IPS-11a (cell line): Measurements from ENCODE around the gene COL5A1.

Experiments
- H3K4me3 ChIP-seq: one replicate; pipeline ENCODE4 v1.5.1; 2013; ENCODE audit warnings: low read depth, low read length, control low read depth

The COL5A1 gene

DNA sequence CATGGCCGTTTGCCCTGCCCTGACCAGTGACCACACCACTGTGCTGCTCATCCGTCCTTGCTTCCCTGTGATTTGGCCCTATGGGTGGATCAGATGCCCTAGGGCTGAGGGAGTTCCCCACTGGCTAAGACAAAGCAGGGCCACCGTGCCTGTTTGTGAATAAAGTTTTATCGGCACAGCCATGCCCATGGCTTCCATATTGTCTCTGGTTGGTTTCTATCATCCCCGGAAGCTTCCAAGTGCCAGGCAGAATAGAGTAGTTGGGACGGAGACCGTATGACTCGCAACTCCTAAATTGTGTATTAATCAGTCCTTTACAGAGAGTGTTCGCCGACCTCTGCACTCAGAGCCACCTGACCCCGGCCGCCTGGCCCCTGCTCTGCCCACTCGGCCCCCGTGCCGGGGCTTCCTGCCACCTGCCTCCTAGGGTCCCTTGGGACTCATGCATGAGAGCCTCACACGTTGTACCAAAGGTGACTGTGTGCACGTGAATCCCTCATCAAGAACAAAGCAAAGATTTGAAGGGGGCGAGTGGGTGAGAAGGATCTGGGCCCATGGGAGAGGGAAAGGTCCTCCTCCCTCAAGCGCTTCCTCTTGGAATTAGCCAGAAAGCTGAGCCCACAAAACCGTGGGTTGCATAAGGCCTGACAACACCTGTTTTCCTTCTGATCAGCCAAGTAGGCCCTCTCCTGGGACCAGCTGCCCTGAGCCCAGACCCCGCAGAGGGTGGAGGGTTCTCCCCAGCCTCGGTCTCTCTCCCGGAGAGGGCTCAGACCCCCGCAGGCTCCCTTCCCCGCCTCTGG lies 227.3 kb downstream of the COL5A1 start:
- H3K4me3 ChIP-seq: no peak overlapping the region

GRCh38 chr9:134869554-134870300 lies 228.1 kb downstream of the COL5A1 start:
- H3K4me3 ChIP-seq: no peak overlapping the region

- no peak overlapping the region for H3K4me3 ChIP-seq
Measured at GRCh38 chr9:134870301-134870694, 228.7 kb downstream of the COL5A1 start.

DNA sequence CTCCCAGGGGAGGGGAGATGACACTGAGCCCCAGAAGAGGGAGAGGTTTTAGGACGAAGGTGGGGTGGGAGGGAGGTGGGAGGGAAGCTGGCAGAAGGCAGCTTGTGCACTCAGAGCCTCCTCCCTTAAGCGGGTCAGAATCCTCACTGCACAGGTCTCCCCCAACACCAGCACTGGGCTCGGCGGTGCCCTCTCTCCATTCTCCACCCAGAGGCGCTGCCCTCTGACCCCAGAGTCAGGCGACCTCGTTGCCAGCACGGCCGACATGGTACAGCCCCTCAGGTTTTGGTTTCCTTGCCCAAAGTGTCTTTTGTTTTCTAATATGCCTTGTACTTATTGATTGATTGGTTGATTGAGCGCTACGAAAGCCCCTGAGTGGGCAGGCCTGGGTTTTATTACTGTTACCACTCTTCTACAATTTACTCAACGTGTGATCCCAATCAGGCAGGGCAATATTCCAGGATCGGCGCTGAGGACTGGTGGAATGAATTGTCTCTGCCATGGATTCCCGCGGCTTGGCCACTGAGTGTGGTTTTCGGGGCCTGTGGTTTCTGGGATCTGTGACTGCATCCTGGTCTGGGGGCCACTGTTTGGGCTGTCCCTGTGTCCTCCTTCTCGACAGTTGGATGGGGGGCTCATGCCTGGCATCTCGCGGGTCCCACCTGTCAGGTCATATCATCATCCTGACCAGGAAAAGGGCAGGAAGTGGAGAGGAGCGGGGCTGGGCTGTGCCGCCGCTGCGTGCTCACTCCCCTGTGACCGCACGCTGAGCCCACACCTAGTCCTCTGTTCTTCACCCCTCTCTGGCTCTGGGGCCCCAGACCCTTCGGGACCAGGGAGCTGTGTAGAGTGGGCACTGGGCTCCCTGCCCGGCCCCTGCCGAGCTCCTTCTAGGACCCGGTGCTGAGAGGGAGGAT lies 229.4 kb downstream of the COL5A1 start:
- H3K4me3 ChIP-seq: no peak overlapping the region

DNA sequence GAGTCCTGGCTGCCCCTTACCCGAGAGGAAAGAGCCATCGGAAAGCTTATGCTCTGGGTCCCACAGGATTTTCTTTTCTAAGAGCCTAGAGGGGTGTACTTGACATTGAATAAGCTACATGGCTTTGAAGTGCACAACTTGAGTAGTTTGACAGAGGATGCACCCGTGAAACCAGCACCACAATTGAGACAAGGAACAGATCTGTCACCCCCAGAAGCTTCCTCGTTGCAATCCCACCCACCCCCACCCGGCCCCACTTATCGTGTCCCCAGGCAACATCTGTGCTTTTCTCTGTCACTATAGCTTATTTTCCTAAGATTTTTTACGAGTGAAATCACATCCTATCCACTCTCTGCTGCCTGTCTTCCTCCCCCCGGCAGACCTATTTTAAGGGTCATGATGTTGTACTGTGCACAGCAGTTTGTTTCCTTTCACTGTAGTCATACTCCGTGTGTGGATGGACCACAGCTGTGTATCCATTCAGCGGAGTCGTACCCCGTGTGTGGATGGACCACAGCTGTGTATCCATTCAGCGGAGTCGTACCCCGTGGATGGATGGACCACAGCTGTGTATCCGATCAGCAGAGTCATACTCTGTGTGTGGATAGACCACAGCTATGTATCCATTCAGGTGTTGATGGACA lies 230.2 kb downstream of the COL5A1 start:
- H3K4me3 ChIP-seq: no peak overlapping the region

- no peak overlapping the region for H3K4me3 ChIP-seq
Measured at GRCh38 chr9:134872482-134873231, 231.1 kb downstream of the COL5A1 start.

GRCh38 chr9:134875371-134875770 lies 233.8 kb downstream of the COL5A1 start:
- H3K4me3 ChIP-seq: no peak overlapping the region

DNA sequence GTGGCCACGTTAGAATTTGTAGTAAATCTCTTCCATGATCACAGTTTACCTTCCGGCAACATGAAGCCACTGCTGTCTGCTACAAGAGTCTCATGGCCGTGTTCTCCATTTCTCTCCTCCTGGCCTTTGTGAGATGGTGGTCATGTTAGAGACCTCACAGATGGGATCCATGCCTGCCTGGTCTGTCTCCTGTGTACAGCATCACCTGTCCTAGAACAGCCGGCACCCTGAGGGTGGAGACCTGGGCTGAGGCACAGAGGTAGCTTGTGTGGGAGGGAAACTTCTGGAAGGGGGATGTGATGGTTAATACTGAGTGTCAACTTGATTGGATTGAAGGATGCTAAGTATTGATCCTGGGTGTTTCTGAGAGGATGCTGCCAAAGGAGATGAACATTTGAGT lies 235.9 kb downstream of the COL5A1 start:
- H3K4me3 ChIP-seq: no peak overlapping the region

DNA sequence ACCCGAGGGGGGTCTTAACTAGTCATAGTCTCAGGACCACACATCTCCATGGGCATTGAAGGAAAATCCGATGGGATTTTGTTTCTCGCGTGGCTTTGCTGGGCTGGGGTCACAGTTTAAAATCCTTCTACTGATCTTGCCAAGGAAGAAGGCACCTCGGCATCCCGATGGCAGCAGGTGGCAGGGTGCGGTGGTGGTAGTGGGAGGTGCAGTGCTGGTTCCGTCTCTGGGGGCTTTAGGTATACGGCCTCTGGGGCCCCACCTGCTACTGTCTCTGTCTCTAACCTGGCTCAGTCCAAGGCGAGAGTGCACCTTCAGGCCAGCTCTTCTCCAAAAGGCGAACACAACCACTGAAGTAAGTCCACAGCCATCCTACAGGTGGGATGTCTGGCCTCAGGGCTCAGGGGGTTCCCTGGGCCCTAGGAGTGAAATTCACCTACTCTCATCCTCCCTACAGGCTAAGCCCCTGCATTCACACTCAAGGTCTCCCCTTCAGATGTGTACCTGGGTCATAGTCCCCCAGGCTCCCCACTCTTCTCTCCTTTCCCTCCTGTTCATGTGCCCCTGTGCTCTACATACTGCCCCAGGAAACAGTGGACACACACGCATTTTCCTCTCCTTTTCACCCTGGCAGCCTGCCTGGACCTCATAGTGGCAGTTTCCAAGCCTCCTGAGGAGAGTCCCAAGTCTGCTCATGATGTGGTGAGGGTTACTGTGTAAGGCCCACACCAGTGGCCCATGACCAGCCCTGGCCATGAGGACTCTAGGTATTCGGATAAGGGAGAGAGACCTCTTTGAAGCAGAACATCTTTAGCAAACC lies 238.3 kb downstream of the COL5A1 start:
- H3K4me3 ChIP-seq: no peak overlapping the region

DNA sequence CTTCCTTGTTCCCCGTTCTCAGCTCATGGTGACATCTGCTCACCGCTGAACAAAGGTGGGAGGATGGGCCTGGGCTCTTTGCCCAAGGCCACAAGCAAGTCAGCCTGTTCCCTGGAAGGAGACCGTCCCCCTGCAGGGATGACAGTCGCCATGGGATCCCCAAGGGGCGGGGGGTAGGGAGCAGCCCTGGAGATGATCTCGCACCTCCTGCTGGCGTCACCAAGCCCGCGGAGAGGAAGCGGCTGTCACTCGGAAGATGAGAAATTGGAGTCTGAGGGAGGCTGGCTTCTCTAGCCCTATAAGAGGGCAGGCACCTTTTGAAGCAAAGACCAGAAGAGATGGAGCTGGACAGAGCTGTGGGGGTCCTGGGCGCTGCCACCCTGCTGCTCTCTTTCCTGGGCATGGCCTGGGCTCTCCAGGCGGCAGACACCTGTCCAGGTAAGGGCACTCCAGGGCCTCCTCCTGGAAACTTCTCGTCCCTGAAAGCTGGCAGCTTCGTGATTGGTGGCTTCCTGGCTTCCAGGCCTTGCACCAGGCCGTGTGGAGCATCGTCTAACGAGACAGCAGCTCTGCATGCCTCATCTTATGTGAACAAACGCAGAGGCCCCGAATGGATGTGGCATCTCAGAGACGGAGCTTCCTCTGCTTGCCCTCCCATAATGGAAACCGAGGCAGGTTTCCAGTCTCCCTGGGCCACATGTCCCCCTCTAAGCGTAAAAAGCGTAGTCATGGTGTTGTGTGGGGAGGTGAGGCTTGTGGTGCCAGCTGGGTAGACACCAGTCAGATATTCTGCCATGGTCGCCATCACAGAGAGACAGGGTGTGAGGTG lies 239.1 kb downstream of the COL5A1 start, which contains the start of gene FCN2:
Gene FCN2, plus strand, starts transcription at position 327 of the 829 bp plus-strand sequence. Its CDS starts 12 bp downstream, at position 339.
- H3K4me3 ChIP-seq: no peak within 1 kb of the TSS

GRCh38 chr9:134881313-134881670 lies 239.7 kb downstream of the COL5A1 start:
- no peak overlapping the region for H3K4me3 ChIP-seq

DNA sequence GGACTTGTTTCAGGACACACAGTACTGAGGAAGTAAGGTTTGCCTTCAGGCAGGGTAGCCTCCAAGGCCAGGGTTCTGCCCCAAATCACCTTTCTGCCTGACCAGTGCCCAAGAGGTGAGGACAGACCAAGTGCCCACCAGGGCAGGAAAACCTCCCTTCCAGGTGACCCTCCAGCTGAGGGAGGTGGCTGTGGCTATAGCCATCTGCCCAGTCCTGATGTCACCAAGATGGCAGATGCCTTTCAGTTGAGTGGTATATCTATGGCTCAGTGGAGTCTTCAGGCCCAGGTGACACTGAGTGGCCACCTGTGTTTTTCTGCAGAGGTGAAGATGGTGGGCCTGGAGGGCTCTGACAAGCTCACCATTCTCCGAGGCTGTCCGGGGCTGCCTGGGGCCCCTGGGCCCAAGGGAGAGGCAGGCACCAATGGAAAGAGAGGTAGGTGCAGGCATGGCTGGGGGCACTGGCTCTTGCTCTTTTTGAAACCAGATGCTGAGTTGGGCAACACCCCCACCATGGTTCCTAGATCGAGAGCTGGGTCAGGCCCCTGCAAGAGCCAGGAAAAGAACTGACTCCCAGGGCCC lies 240.7 kb downstream of the COL5A1 start:
- H3K4me3 ChIP-seq: no peak overlapping the region

DNA sequence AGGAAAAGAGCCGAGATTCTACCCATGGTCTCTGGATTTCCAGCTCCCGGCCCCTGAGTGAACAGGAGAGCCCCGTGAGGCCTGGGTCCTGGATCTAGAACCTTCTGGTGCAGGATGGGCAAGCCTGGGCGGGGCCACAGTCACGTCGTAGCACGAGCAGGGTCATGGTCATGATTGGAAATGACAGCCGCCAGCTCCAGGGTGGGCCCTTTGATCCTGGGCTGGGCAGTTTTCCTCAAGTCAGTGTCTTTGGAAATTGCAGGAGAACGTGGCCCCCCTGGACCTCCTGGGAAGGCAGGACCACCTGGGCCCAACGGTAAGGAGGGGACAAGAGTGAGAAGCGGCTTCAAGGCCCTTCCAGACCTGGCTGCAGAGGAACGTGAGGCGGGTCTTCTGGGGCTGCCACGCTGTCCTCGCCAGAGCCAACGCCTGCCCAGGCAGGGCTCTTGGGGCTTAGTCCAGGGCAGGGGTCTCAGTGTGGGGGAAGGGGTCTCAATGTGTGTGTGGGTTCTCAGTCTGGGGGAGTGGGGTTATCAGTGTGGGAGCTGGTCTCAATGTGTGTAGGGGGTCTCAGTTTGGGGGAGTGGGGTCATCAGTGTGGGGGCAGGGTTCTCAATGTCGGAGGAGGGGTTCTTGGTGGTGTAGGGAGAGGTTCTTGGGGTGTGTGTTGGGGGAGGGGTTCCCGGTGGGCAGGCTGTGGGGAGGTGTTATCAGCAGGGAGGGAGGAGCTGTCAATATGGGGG lies 241.6 kb downstream of the COL5A1 start:
- no peak overlapping the region for H3K4me3 ChIP-seq

DNA sequence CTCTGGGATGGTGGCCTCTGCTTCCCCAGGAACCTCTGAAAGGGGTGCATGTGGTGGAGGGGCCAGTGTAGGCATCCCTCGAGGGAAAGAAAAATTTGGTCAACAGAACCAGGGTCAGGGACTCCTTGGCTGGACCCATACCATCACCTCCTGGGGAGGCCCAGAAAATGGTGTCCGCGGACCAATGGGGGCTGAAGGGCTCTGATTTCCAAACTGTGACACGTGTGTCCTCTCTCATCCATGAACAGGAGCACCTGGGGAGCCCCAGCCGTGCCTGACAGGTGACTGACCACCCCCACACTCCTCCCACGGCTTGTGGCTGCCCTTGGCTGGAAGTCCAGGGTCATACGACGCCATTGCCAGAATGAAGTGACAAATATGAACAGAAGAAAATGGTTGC lies 242.9 kb downstream of the COL5A1 start:
- no peak overlapping the region for H3K4me3 ChIP-seq

GRCh38 chr9:134885001-134885678 lies 243.5 kb downstream of the COL5A1 start:
- no peak overlapping the region for H3K4me3 ChIP-seq

DNA sequence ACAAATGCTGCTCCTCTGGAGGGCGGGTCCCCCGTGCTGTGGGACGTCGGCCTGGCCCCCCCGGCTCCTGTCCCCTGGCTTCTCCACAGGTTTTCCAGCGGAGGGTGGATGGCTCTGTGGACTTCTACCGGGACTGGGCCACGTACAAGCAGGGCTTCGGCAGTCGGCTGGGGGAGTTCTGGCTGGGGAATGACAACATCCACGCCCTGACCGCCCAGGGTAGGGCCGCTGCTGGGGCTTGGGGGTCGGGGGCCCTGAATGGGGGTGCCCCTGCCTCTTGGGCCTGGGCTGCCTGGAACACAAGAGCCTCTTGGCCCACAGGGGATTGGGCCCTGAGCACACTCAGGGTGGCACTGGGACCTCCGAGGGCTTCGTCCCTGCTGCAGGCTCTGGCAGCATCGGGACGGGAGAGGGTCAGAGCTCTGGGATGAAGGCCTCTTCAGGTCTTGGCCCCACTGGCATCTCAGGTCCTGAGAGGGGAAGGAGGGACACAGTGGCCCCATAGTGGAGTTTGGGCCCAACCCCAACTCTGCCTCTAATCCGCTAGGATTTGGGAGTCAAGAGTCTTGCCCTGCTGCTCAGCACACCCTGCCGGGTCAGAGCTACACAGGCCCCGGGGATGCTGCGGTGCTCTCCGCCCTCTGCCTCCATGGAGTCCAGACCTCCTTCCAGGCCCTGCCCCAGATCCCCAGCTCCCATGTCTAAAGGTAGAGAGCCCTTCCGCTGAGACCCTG lies 244.2 kb downstream of the COL5A1 start:
- H3K4me3 ChIP-seq: no peak overlapping the region
